Tibial nerve (tissue), 4 donors: Measurements from ENCODE around the gene TCEAL4. TPM values are rescaled to one million over a fixed set of nuclear protein-coding genes. Genes with fewer than 3 reads are reported as not detected.
A peak's percentile ranks its signal among the peaks of the same experiment; 100 is the strongest.

ENCODE experiments used
- DNase-seq, 2 donors: peaks; one replicate each; pipeline ENCODE4 v3.0.0-alpha.2; 2019; ENCODE audit warnings: low spot score in 2 of 2
- H3K27ac ChIP-seq, 4 donors: fragments of 200-600 bp; sonication (generic) in 3 of 4; one replicate each; pipeline ENCODE4 v1.5.1; 2017 to 2019; ENCODE audit warnings: mild to moderate bottlenecking in 1 of 4
- H3K27me3 ChIP-seq, 2 donors: fragments of 200-600 bp; sonication (generic) in 1 of 2; one replicate each; pipeline versions ENCODE4 v1.5.1 to v1.6.0; 2017 to 2019
- H3K36me3 ChIP-seq, 3 donors: fragments of 200-600 bp; sonication (generic); one replicate each; pipeline ENCODE4 v1.5.1; 2018 to 2019
- H3K4me1 ChIP-seq, 4 donors: fragments of 200-600 bp; sonication (generic) in 3 of 4; one replicate each; pipeline ENCODE4 v1.5.1; 2017 to 2019
- H3K4me3 ChIP-seq, 4 donors: fragments of 200-600 bp; sonication (generic) in 3 of 4; one replicate each; pipeline ENCODE4 v1.5.1; 2017 to 2019; ENCODE audit warnings: mild to moderate bottlenecking in 1 of 4, moderate library complexity in 1 of 4
- H3K9me3 ChIP-seq, 4 donors: fragments of 200-600 bp; sonication (generic) in 3 of 4; one replicate each; pipeline ENCODE4 v1.5.1; 2017 to 2019
- CTCF ChIP-seq, 5 experiments: fragments of 200-600 bp in 3 of 5; fragments of 450-650 bp in 2 of 5; sonication (generic) in 3 of 5; IDR thresholded peaks; one replicate each; pipeline ENCODE4 v1.5.1; 2016 to 2019; ENCODE audit warnings: antibody characterized with exemption in 5 of 5, mild to moderate bottlenecking in 3 of 5, moderate library complexity in 2 of 5
- EP300 ChIP-seq, 2 donors: sonication (generic); formaldehyde crosslinking; IDR thresholded peaks; one replicate each; pipeline ENCODE4 v1.6.1; 2017; ENCODE audit warnings: antibody characterized with exemption in 2 of 2, mild to moderate bottlenecking in 1 of 2
- POLR2A ChIP-seq, 2 donors: fragments of 450-650 bp; IDR thresholded peaks; one replicate each; pipeline ENCODE4 v1.6.1; 2017; ENCODE audit warnings: antibody characterized with exemption in 2 of 2, mild to moderate bottlenecking in 2 of 2, moderate library complexity in 2 of 2
- WGBS, 2 donors: methylation state at CpG; one replicate each; pipeline ENCODE4 v1.1.5; 2018; 5-methylcytosine and 5-hydroxymethylcytosine counted together
- total RNA-seq, 4 donors: library from RNA; depleted of rRNA; stranded (reverse); fragments of >200 nt; gene quantifications; one replicate each; pipeline ENCODE4 v1.1.0, GENCODE V29; 2016

Gene TCEAL4
- total RNA-seq, 4 donors from 2014 or later: 164 to 453 (median 204) TPM

GRCh38 chrX:103565752-103566151, 19.6 kb upstream of the TCEAL4 start:
- Histone ChIP-seq H3K9me3 (no peaks in the 10 kb centered on the region), H3K4me1 (no peaks in the 10 kb centered on the region), H3K27ac (peak overlapping the region in 2 of 4 donors; percentile 37 to 72), H3K4me3 (no peak overlapping the region), H3K27me3 (peaks cover 0 to 12% of the 10 kb centered on the region in 2 donors), H3K36me3 (no peaks in the 10 kb centered on the region)
- WGBS, 2 donors: 11 to 45% methylated on average over 1 of the region's 1 CpG
- TF ChIP-seq POLR2A (IDR thresholded peaks at IDR 0.05): no peak
- no peak for TF ChIP-seq EP300 (IDR thresholded peaks at IDR 0.05)
- TF ChIP-seq CTCF (IDR thresholded peaks at IDR 0.05): no peak
- DNase-seq: no peak

- Histone ChIP-seq H3K36me3 (no peaks in the 10 kb centered on the region), H3K9me3 (no peaks in the 10 kb centered on the region), H3K4me3 (no peak overlapping the region), H3K4me1 (no peaks in the 10 kb centered on the region), H3K27ac (no peak overlapping the region), H3K27me3 (peaks cover 0 to 5% of the 10 kb centered on the region in 2 donors)
- no peak for DNase-seq
- 81 to 93% methylated on average over 6 of the region's 6 CpGs for WGBS, 2 donors
- TF ChIP-seq CTCF (IDR thresholded peaks at IDR 0.05) (no peak), EP300 (IDR thresholded peaks at IDR 0.05) (no peak), POLR2A (IDR thresholded peaks at IDR 0.05) (no peak)
These were observed 14.2 kb upstream of the TCEAL4 start for GRCh38 chrX:103571121-103571520.

DNA sequence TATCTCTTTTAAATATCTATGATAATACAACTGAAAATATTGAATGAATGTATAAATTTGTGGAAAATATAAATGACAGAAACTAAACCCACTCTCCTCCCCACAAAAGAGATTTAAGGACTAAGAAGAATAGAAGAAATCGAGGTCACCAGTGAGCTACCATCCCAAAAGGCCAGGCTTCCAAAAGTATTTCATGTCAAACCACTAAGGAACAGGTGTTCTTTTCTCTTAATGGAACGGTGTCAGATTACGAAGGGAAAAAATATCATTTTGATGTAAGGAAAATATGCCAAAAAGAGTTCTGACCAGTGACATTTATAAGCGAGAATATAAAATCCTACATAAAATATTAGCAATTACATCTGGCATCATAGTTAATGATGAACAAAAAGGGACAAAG, 13.6 kb upstream of the TCEAL4 start:
- Histone ChIP-seq H3K27ac (no peak overlapping the region), H3K9me3 (no peaks in the 10 kb centered on the region), H3K4me1 (no peaks in the 10 kb centered on the region), H3K4me3 (no peak overlapping the region), H3K27me3 (peaks cover 0 to 5% of the 10 kb centered on the region in 2 donors), H3K36me3 (no peaks in the 10 kb centered on the region)
- no peak for DNase-seq
- no peak for TF ChIP-seq EP300 (IDR thresholded peaks at IDR 0.05)
- no peak for TF ChIP-seq CTCF (IDR thresholded peaks at IDR 0.05)
- TF ChIP-seq POLR2A (IDR thresholded peaks at IDR 0.05): no peak
- 83 to 84% methylated on average over 4 of the region's 4 CpGs for WGBS, 2 donors

DNA sequence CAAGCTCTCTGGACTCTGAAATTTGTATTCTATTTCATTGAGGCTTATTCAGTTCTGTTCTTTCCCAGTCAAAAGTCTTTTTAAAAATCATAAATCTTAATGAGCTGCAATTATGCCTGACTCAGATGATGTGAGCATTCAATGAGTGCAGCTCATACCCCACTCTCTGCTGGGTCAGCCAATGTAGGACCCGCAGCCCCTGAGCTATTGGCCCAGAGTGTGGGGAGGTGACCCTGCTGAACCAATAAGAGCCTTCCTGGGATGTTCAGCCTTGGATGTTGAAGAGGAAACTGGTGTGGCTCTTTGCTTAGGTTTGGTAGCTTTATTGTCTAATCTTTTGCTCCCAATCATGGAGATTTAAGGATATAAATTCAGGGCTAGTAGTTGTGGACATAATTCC, 12.1 kb upstream of the TCEAL4 start:
- 60% methylated on average over 1 of the region's 1 CpG; no CpG with 5 or more reads in 1 of the 2 donors for WGBS, 2 donors
- Histone ChIP-seq H3K36me3 (no peaks in the 10 kb centered on the region), H3K27me3 (no peaks in the 10 kb centered on the region), H3K4me1 (no peaks in the 10 kb centered on the region), H3K9me3 (no peaks in the 10 kb centered on the region), H3K27ac (no peak overlapping the region), H3K4me3 (no peak overlapping the region)
- TF ChIP-seq EP300 (IDR thresholded peaks at IDR 0.05) (no peak), CTCF (IDR thresholded peaks at IDR 0.05) (no peak), POLR2A (IDR thresholded peaks at IDR 0.05) (no peak)
- DNase-seq: no peak

- Histone ChIP-seq H3K27me3 (peaks cover 0 to 22% of the 10 kb centered on the region in 2 donors), H3K27ac (peak overlapping the region in 3 of 4 donors; percentile 82 to 96 (median 91)), H3K36me3 (no peaks in the 10 kb centered on the region), H3K4me1 (peaks cover 0 to 5% (median 2%) of the 10 kb centered on the region in 4 donors), H3K4me3 (peak overlapping the region in 2 of 4 donors; percentile 39 to 70), H3K9me3 (no peaks in the 10 kb centered on the region)
- TF ChIP-seq EP300 (IDR thresholded peaks at IDR 0.05) (peak in 1 of 2 donors; percentile 16), CTCF (IDR thresholded peaks at IDR 0.05) (no peak)
- DNase-seq: no peak
- 51 to 56% methylated on average over 3 of the region's 3 CpGs for WGBS, 2 donors
These were observed 719 bp upstream of the TCEAL4 start for GRCh38 chrX:103584596-103584995.
